Measurements from ENCODE around the gene MON1B.

Gene MON1B

DNA sequence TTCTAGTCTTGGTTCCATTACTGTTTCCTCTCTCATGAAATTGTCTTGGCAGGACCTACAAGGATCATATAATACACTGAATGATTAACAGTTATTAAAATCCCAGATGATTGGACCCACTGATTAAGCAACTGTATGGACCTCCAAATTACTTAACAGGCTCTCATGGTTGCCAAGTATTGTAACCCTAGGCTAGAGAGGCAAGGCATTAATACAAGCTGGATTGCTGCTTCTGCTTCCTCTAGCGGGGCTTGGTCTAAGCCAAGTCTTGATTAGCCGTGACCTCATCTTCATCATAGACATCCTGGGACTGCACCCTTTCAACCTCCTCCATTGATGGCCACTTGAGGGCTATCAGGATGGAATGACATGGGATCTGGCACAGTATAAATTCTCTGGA, 55.2 kb downstream of the MON1B start:
- DNase-seq (ENCODE audit: low read depth): no peak

GRCh38 chr16:77250400-77250799, 59.4 kb downstream of the MON1B start:
- no peak for DNase-seq (ENCODE audit: low read depth)
